GM23338 (cell line): ENCODE results near the gene MPPED2. TPM values are rescaled to one million over a fixed set of nuclear protein-coding genes. Genes with fewer than 3 reads are reported as not detected.

Experiments used
- ATAC-seq: fragments of 200-7000 bp; cut with Tn5 transposase; 3 replicates; pipeline ENCODE4 v1.9.1; 2020
- DNase-seq: peaks from one replicate; pipeline ENCODE4 v3.0.0-alpha.2; 2015; ENCODE audit warnings: low spot score
- H2AFZ ChIP-seq: fragments of 200-600 bp; sonication (generic); 2 replicates; pipeline ENCODE4 v1.8.0; 2016; ENCODE audit warnings: antibody characterized with exemption, mild to moderate bottlenecking, moderate library complexity
- H3F3A ChIP-seq: fragments of 200-600 bp; sonication (generic); replicated peaks from 2 replicates; pipeline ENCODE4 v1.8.0; 2017; ENCODE audit warnings: antibody characterized with exemption, mixed run types, low read depth
- H3K27ac ChIP-seq: fragments of 200-600 bp; sonication (generic); 2 replicates; pipeline ENCODE4 v1.6.1; 2016; ENCODE audit warnings: low read depth
- H3K27me3 ChIP-seq: fragments of 200-600 bp; sonication (generic); 2 replicates; pipeline ENCODE4 v1.8.0; 2016; ENCODE audit warnings: mild to moderate bottlenecking, mixed run types, moderate library complexity; ENCODE audit not compliant: insufficient read depth
- H3K36me3 ChIP-seq: fragments of 200-600 bp; sonication (generic); 2 replicates; pipeline ENCODE4 v1.8.0; 2016; ENCODE audit warnings: mild to moderate bottlenecking; ENCODE audit not compliant: insufficient read depth
- H3K4me1 ChIP-seq: fragments of 200-600 bp; sonication (generic); 2 replicates; pipeline ENCODE4 v1.8.0; 2016; ENCODE audit warnings: mild to moderate bottlenecking, moderate library complexity; ENCODE audit not compliant: insufficient read depth
- H3K4me2 ChIP-seq: fragments of 200-600 bp; sonication (generic); 2 replicates; pipeline ENCODE4 v1.7.1; 2017; ENCODE audit warnings: mixed run types
- H3K4me3 ChIP-seq: fragments of 200-600 bp; sonication (generic); 2 replicates; pipeline ENCODE4 v1.6.1; 2016; ENCODE audit warnings: mixed run types
- H3K79me2 ChIP-seq: fragments of 200-600 bp; sonication (generic); replicated peaks from 2 replicates; pipeline ENCODE4 v1.8.0; 2017; ENCODE audit warnings: mild to moderate bottlenecking; ENCODE audit not compliant: insufficient read depth
- H3K9me2 ChIP-seq: fragments of 200-600 bp; sonication (generic); 2 replicates; pipeline ENCODE4 v1.8.0; 2017; ENCODE audit not compliant: insufficient read depth
- H4K20me1 ChIP-seq: fragments of 200-600 bp; sonication (generic); replicated peaks from 2 replicates; pipeline ENCODE4 v1.8.0; 2017; ENCODE audit warnings: mild to moderate bottlenecking; ENCODE audit not compliant: insufficient read depth
- H3K27ac Mint-ChIP-seq: 2 replicates; pipeline ENCODE4 v1.8.0; 2020; ENCODE audit warnings: inconsistent platforms, mild to moderate bottlenecking, moderate library complexity, mixed read lengths
- H3K27me3 Mint-ChIP-seq: 3 replicates; pipeline ENCODE4 v1.8.0; 2022; ENCODE audit warnings: low read depth, mild to moderate bottlenecking, moderate library complexity, mixed read lengths, inconsistent platforms; ENCODE audit not compliant: insufficient read depth, poor library complexity
- H3K36me3 Mint-ChIP-seq: 3 replicates; pipeline ENCODE4 v1.8.0; 2021; ENCODE audit warnings: low read depth, mild to moderate bottlenecking, inconsistent platforms, moderate library complexity, mixed read lengths
- H3K4me1 Mint-ChIP-seq: 3 replicates; pipeline ENCODE4 v1.8.0; 2020; ENCODE audit warnings: mild to moderate bottlenecking, inconsistent platforms, mixed read lengths
- H3K4me3 Mint-ChIP-seq: 3 replicates; pipeline ENCODE4 v1.8.0; 2021; ENCODE audit warnings: moderate library complexity, mild to moderate bottlenecking, inconsistent platforms, mixed read lengths
- H3K9me3 Mint-ChIP-seq: 3 replicates; pipeline ENCODE4 v1.8.0; 2020; ENCODE audit warnings: moderate library complexity, mild to moderate bottlenecking, inconsistent platforms, mixed read lengths
- CREB1 ChIP-seq: fragments of 250-450 bp; sonication (Bioruptor Pico); IDR thresholded peaks from 2 replicates; pipeline ENCODE4 v1.5.0; 2020; ENCODE audit warnings: low read depth, mild to moderate bottlenecking, moderate library complexity
- CTCF ChIP-seq, 2 experiments: fragments of 200-600 bp in 1 of 2; sonication (generic) in 1 of 2; conservative IDR thresholded peaks; 2 replicates each; pipeline versions ENCODE4 v1.5.1 to v1.6.1; 2016 to 2017; ENCODE audit warnings: antibody characterized with exemption in 2 of 2, low read depth in 2 of 2, mild to moderate bottlenecking in 2 of 2, moderate library complexity in 1 of 2
- EZH2 ChIP-seq: fragments of 200-600 bp; sonication (generic); IDR thresholded peaks from one replicate; pipeline ENCODE4 v1.8.0; 2017; ENCODE audit warnings: antibody characterized with exemption, mild to moderate bottlenecking, low read depth; ENCODE audit not compliant: unreplicated experiment
- EZH2phosphoT487 ChIP-seq: fragments of 200-600 bp; sonication (generic); IDR thresholded peaks from one replicate; pipeline ENCODE4 v1.8.1; 2018; ENCODE audit warnings: antibody characterized with exemption; ENCODE audit not compliant: unreplicated experiment
- JUNB ChIP-seq: IDR thresholded peaks from one replicate; pipeline ENCODE4 v1.6.1; 2016; ENCODE audit warnings: antibody characterized with exemption; ENCODE audit not compliant: unreplicated experiment
- NANOG ChIP-seq: IDR thresholded peaks from 2 replicates; pipeline ENCODE4 v1.6.1; 2016; ENCODE audit warnings: antibody characterized with exemption, borderline replicate concordance
- POLR2AphosphoS5 ChIP-seq: IDR thresholded peaks from 2 replicates; pipeline ENCODE4 v1.6.1; 2016; ENCODE audit warnings: antibody characterized with exemption, low read depth
- STAT1 ChIP-seq: IDR thresholded peaks from one replicate; pipeline ENCODE4 v1.6.1; 2016; ENCODE audit warnings: antibody characterized with exemption; ENCODE audit not compliant: unreplicated experiment
- ZNF114 ChIP-seq: fragments of 250-450 bp; sonication (Bioruptor Pico); IDR thresholded peaks from 2 replicates; pipeline ENCODE4 v1.5.0; 2020; ENCODE audit warnings: mild to moderate bottlenecking, moderate library complexity
- ZNF331 ChIP-seq: fragments of 250-450 bp; sonication (Bioruptor Pico); IDR thresholded peaks from 2 replicates; pipeline ENCODE4 v1.5.0; 2020; ENCODE audit warnings: low read depth, mild to moderate bottlenecking, moderate library complexity
- ZNF462 ChIP-seq: fragments of 250-450 bp; sonication (Bioruptor Pico); IDR thresholded peaks from 2 replicates; pipeline ENCODE4 v1.5.0; 2020; ENCODE audit warnings: mild to moderate bottlenecking, moderate library complexity
- polyA plus RNA-seq: library from polyadenylated mRNA; unstranded; fragments of >200 nt; fragmentation: Nextera tagmentation; extraction: Ambion mirVana; gene quantifications from 2 replicates; pipeline ENCODE4 v1.2.1, GENCODE V29; 2016
- total RNA-seq: library from RNA; depleted of rRNA; stranded (reverse); fragments of >200 nt; shearing (Covaris generic); gene quantifications from 2 replicates; pipeline ENCODE4 v1.2.3, GENCODE V29; 2014
- TF ChIP-seq, protein P1 (sequence below): IDR thresholded peaks from one replicate; pipeline ENCODE4 v1.6.1; 2018; ENCODE audit warnings: antibody characterized with exemption; ENCODE audit not compliant: unreplicated experiment
- TF ChIP-seq, protein P2 (sequence below): IDR thresholded peaks from 2 replicates; pipeline ENCODE4 v1.6.1; 2016; ENCODE audit warnings: antibody characterized with exemption

Gene MPPED2
- total and polyA plus RNA-seq, 2 experiments from 2014 or later, result 4.4 to 6.8 TPM

DNA sequence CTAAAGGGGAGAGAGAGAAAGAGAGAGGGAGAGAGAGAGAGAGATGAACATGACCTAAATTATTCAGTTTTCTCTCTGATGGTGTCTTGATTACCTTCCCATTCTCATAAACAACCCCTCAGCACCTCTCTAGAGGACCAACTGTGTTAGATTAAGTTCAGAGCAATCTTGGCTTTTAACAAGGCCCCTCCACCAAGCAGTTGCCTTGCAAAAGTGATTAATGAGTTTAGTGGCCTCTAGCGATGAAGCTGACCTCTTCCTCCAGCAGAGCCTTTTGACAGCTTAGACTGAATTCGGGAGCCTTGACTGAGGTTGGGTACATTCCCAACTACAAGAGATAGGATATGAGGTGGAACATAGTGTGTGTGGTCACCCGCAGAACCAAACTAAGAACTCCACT is 197.2 kb downstream of the MPPED2 start:
- no peak overlapping the region for H3K4me2 ChIP-seq
- H3K27ac Mint-ChIP-seq, result no peak overlapping the region
- no peaks in the 10 kb centered on the region for H3K27me3 ChIP-seq
- no peak overlapping the region for H2AFZ ChIP-seq
- ATAC-seq (no peak), DNase-seq (no peak)
- no peak overlapping the region for H3K27ac ChIP-seq
- H3K9me3 Mint-ChIP-seq, result peaks cover 26% of the 10 kb centered on the region
- H3K79me2 ChIP-seq, result no peaks in the 10 kb centered on the region
- H3K4me3 ChIP-seq, result no peak overlapping the region
- no peaks in the 10 kb centered on the region for H3K27me3 Mint-ChIP-seq
- peaks cover 22% of the 10 kb centered on the region for H3K36me3 Mint-ChIP-seq
- no peaks in the 10 kb centered on the region for H3F3A ChIP-seq
- H3K4me1 ChIP-seq, result no peaks in the 10 kb centered on the region
- peaks cover 4% of the 10 kb centered on the region; the same call in 1 of the 3 replicates for H3K4me1 Mint-ChIP-seq
- no peak overlapping the region for H3K4me3 Mint-ChIP-seq
- 0 out of 2 replicates have a peak, but pooled peaks cover 3% of the 10 kb centered on the region for H3K9me2 ChIP-seq
- H3K36me3 ChIP-seq, result peaks cover 10% of the 10 kb centered on the region
- H4K20me1 ChIP-seq, result no peaks in the 10 kb centered on the region
- no peak for TF ChIP-seq ZNF331
- TF ChIP-seq NANOG, result no peak
- TF ChIP-seq CREB1 (CRISPR knock-in tag), result no peak
- no peak for TF ChIP-seq POLR2AphosphoS5
- TF ChIP-seq EZH2, result no peak
- TF ChIP-seq ZNF462 (CRISPR knock-in tag), result no peak
- TF ChIP-seq JUNB, result no peak
- TF ChIP-seq, protein P1, sequence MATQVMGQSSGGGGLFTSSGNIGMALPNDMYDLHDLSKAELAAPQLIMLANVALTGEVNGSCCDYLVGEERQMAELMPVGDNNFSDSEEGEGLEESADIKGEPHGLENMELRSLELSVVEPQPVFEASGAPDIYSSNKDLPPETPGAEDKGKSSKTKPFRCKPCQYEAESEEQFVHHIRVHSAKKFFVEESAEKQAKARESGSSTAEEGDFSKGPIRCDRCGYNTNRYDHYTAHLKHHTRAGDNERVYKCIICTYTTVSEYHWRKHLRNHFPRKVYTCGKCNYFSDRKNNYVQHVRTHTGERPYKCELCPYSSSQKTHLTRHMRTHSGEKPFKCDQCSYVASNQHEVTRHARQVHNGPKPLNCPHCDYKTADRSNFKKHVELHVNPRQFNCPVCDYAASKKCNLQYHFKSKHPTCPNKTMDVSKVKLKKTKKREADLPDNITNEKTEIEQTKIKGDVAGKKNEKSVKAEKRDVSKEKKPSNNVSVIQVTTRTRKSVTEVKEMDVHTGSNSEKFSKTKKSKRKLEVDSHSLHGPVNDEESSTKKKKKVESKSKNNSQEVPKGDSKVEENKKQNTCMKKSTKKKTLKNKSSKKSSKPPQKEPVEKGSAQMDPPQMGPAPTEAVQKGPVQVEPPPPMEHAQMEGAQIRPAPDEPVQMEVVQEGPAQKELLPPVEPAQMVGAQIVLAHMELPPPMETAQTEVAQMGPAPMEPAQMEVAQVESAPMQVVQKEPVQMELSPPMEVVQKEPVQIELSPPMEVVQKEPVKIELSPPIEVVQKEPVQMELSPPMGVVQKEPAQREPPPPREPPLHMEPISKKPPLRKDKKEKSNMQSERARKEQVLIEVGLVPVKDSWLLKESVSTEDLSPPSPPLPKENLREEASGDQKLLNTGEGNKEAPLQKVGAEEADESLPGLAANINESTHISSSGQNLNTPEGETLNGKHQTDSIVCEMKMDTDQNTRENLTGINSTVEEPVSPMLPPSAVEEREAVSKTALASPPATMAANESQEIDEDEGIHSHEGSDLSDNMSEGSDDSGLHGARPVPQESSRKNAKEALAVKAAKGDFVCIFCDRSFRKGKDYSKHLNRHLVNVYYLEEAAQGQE, result no peak
- no peak for TF ChIP-seq ZNF114 (CRISPR knock-in tag)
- TF ChIP-seq EZH2phosphoT487, result no peak
- no peak for TF ChIP-seq CTCF (conservative IDR thresholded peaks at IDR 0.05; ENCODE audit: low read depth in 2 of 2)
- no peak for TF ChIP-seq STAT1
- TF ChIP-seq, protein P2, sequence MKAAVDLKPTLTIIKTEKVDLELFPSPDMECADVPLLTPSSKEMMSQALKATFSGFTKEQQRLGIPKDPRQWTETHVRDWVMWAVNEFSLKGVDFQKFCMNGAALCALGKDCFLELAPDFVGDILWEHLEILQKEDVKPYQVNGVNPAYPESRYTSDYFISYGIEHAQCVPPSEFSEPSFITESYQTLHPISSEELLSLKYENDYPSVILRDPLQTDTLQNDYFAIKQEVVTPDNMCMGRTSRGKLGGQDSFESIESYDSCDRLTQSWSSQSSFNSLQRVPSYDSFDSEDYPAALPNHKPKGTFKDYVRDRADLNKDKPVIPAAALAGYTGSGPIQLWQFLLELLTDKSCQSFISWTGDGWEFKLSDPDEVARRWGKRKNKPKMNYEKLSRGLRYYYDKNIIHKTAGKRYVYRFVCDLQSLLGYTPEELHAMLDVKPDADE, result no peak
